Thyroid gland (tissue), 4 donors: ENCODE data around the gene SLC35F6.

ENCODE experiments used
- POLR2A ChIP-seq, 2 donors: fragments of 450-650 bp; IDR thresholded peaks; one replicate each; pipeline ENCODE4 v1.6.1; 2017; ENCODE audit warnings: antibody characterized with exemption in 2 of 2, mild to moderate bottlenecking in 2 of 2, moderate library complexity in 1 of 2
- TF ChIP-seq, protein P1 (sequence below), 6 experiments: fragments of 200-600 bp in 3 of 6; fragments of 450-650 bp in 3 of 6; sonication (generic) in 3 of 6; IDR thresholded peaks; one replicate each; pipeline ENCODE4 v1.5.1; 2016 to 2019; ENCODE audit warnings: antibody characterized with exemption in 6 of 6, mild to moderate bottlenecking in 2 of 6, inconsistent platforms in 1 of 6, moderate library complexity in 1 of 6

DNA sequence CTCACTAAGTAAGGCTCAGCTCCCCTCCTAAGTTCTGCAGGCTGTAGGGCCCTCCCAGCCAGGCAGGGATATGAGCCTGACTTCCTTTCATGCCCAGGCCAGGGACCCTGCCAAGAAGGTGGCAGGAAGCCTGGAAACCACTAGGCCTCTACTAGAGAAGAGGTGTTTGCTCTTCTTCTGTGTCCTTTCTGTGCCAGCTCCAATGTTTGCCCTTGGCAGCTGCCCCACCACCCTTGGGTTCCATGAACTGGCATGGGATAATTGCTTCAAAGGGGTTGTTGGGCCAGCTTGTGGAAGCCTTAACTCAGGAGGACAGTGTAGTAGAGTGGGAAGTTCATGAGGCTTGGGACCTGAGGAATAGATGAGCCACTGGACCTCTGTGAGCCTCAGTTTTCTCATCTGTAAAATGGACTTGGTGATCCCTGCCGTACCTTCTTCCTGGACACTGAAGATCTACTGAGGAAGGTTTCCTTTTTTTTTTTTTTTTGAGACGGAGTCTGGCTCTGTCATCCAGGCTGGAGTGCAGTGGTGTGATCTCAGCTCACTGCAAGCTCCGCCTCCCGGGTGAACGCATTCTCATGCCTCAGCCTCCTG is 3.9 kb downstream of the SLC35F6 start:
- TF ChIP-seq, protein P1, sequence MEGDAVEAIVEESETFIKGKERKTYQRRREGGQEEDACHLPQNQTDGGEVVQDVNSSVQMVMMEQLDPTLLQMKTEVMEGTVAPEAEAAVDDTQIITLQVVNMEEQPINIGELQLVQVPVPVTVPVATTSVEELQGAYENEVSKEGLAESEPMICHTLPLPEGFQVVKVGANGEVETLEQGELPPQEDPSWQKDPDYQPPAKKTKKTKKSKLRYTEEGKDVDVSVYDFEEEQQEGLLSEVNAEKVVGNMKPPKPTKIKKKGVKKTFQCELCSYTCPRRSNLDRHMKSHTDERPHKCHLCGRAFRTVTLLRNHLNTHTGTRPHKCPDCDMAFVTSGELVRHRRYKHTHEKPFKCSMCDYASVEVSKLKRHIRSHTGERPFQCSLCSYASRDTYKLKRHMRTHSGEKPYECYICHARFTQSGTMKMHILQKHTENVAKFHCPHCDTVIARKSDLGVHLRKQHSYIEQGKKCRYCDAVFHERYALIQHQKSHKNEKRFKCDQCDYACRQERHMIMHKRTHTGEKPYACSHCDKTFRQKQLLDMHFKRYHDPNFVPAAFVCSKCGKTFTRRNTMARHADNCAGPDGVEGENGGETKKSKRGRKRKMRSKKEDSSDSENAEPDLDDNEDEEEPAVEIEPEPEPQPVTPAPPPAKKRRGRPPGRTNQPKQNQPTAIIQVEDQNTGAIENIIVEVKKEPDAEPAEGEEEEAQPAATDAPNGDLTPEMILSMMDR (IDR thresholded peaks at IDR 0.05) = no peak
- no peak for TF ChIP-seq POLR2A (IDR thresholded peaks at IDR 0.05)
